Measurements from ENCODE around the gene NAGPA. TPM values are rescaled to one million over a fixed set of nuclear protein-coding genes. Genes with fewer than 3 reads are reported as not detected.
"Not testable (repeated sequence)": the region's sequence is repeated elsewhere in the genome, so short reads cannot be mapped to it uniquely, and the experiment has no call there.

Gene NAGPA
- total RNA-seq, 4 donors from 2014 or later: 26.0 to 46.8 (median 30.8) TPM

GRCh38 chr16:5075637-5076036 is 41.9 kb upstream of the NAGPA start:
- no peak for DNase-seq
- Histone ChIP-seq H3K4me3 (replicated peaks in 1 of 3) (no peak overlapping the region), H3K36me3 (peaks cover 11 to 24% of the 10 kb centered on the region in 2 donors), H3K27me3 (no peaks in the 10 kb centered on the region), H3K4me1 (peaks cover 4 to 16% of the 10 kb centered on the region in 2 donors), H3K27ac (no peak overlapping the region), H3K9me3 (no peaks in the 10 kb centered on the region)
- TF ChIP-seq POLR2A (IDR thresholded peaks at IDR 0.05) (no peak), CTCF (IDR thresholded peaks at IDR 0.05) (no peak)
- WGBS, 2 donors: 89 to 90% methylated on average over 5 of the region's 5 CpGs
- intact Hi-C loops (cut with DNase I): no loop called here

- 96 to 98% methylated on average over 15 of the region's 15 CpGs for WGBS, 2 donors
- H3K27me3 ChIP-seq; DNase-seq; intact Hi-C loops (cut with DNase I); H3K4me3 ChIP-seq (replicated peaks in 1 of 3); H3K27ac ChIP-seq; H3K9me3 ChIP-seq: not testable (repeated sequence)
- Histone ChIP-seq H3K36me3 (peaks cover 8 to 18% of the 10 kb centered on the region in 2 donors), H3K4me1 (peaks cover 4 to 16% of the 10 kb centered on the region in 2 donors)
Measured at GRCh38 chr16:5073771-5074170, 40.0 kb upstream of the NAGPA start.

- H3K27me3 ChIP-seq: no peaks in the 10 kb centered on the region
- TF ChIP-seq CTCF (IDR thresholded peaks at IDR 0.05): no peak
- intact Hi-C loops (cut with DNase I): no loop called here
- no peak overlapping the region for H3K27ac ChIP-seq
- H3K36me3 ChIP-seq: peaks cover 8 to 18% of the 10 kb centered on the region in 2 donors
- WGBS, 2 donors: 92 to 97% methylated on average over 2 of the region's 2 CpGs
- no peak overlapping the region for H3K4me3 ChIP-seq (replicated peaks in 1 of 3)
- DNase-seq: no peak
- H3K9me3 ChIP-seq: no peaks in the 10 kb centered on the region
- peaks cover 4 to 16% of the 10 kb centered on the region in 2 donors for H3K4me1 ChIP-seq
Measured at GRCh38 chr16:5073279-5073629, 39.5 kb upstream of the NAGPA start.

- WGBS, 2 donors: 62 to 70% methylated on average over 11 to 12 of the region's 12 CpGs
- H3K4me1 ChIP-seq: peaks cover 4 to 16% of the 10 kb centered on the region in 2 donors
- TF ChIP-seq CTCF (IDR thresholded peaks at IDR 0.05) (no peak), POLR2A (IDR thresholded peaks at IDR 0.05) (no peak)
- no peaks in the 10 kb centered on the region for H3K9me3 ChIP-seq
- peaks cover 8 to 12% of the 10 kb centered on the region in 2 donors for H3K36me3 ChIP-seq
- H3K27ac ChIP-seq: peak overlapping the region in 2 of 3 donors; percentile 34 to 75
- no peaks in the 10 kb centered on the region for H3K27me3 ChIP-seq
- H3K4me3 ChIP-seq (replicated peaks in 1 of 3): peak overlapping the region; percentile 37 to 84 (median 67)
- DNase-seq: no peak
- intact Hi-C loops (cut with DNase I): no loop called here
Measured at GRCh38 chr16:5072334-5073278, 38.9 kb upstream of the NAGPA start.

GRCh38 chr16:5071681-5072333 is 38.1 kb upstream of the NAGPA start, which contains the start of gene ALG1:
Gene ALG1 (plus strand): TSS chr16:5071843. CDS start chr16:5071850, 7 bp downstream.
- Histone ChIP-seq H3K4me1 (peaks cover 4 to 16% of the 10 kb centered on the region in 2 donors), H3K4me3 (replicated peaks in 1 of 3) (peak within 1 kb of the TSS; percentile 37 to 84 (median 67)), H3K27ac (peak within 1 kb of the TSS; percentile 34 to 75 (median 72)), H3K36me3 (peaks cover 8 to 9% of the 10 kb centered on the region in 2 donors), H3K9me3 (no peaks in the 10 kb centered on the region), H3K27me3 (no peaks in the 10 kb centered on the region)
- intact Hi-C loops (cut with DNase I): no loop called here
- TF ChIP-seq CTCF (IDR thresholded peaks at IDR 0.05): peak in 1 of 6 experiments; percentile 23
- peak in 1 of 2 donors; percentile 81 for TF ChIP-seq POLR2A (IDR thresholded peaks at IDR 0.05)
- peak; percentile 91 for DNase-seq
- WGBS, 2 donors: 0 to 2% methylated on average over 8 to 25 of the region's 53 CpGs

Data from thyroid gland (tissue), 4 donors.